A673 (cell line): ENCODE results near the gene NECAB2. TPM values are rescaled to one million over a fixed set of nuclear protein-coding genes. Genes with fewer than 3 reads are reported as not detected.
"Not testable (repeated sequence)": the region's sequence is repeated elsewhere in the genome, so short reads cannot be mapped to it uniquely, and the experiment has no call there.

ENCODE experiments used
- BruUV-seq: library from RNA; stranded (reverse); fragments of 400-500 nt; replicated peaks from 2 replicates; lab custom pipeline; 2021; lab: Mats Ljungman, UMichigan
- CTCF ChIA-PET: fragments of 300-600 bp; sonication (Branson Sonifier 250); formaldehyde crosslinking; loops from one replicate; lab custom pipeline; 2022; ENCODE audit warnings: antibody characterized with exemption; lab: Charles Lee
- POLR2A ChIA-PET: fragments of 300-600 bp; sonication (Branson Sonifier 250); formaldehyde crosslinking; loops from one replicate; lab custom pipeline; 2022; ENCODE audit warnings: antibody characterized with exemption; ENCODE audit not compliant: low non-redundant PET; lab: Charles Lee
- DNase-seq: peaks from one replicate; pipeline ENCODE4 v3.0.0-alpha.2; 2015; ENCODE audit warnings: low spot score
- H3K27ac ChIP-seq: fragments of 200-600 bp; sonication (generic); 2 replicates; pipeline ENCODE4 v1.5.1; 2016; ENCODE audit warnings: mixed run types, low read depth, mild to moderate bottlenecking, mixed read lengths, antibody characterized with exemption, low read length; ENCODE audit not compliant: poor library complexity, severe bottlenecking
- H3K27me3 ChIP-seq: fragments of 200-600 bp; sonication (generic); replicated peaks from 2 replicates; pipeline ENCODE4 v1.6.1; 2017; ENCODE audit warnings: mixed run types, low read depth, mild to moderate bottlenecking, mixed read lengths, antibody characterized with exemption, low read length; ENCODE audit not compliant: insufficient read depth, poor library complexity
- H3K36me3 ChIP-seq: fragments of 200-600 bp; sonication (generic); 2 replicates; pipeline ENCODE4 v1.6.1; 2016; ENCODE audit warnings: mixed run types, mild to moderate bottlenecking, mixed read lengths, antibody characterized with exemption, low read length; ENCODE audit not compliant: insufficient read depth, poor library complexity, severe bottlenecking
- H3K4me1 ChIP-seq: fragments of 200-600 bp; sonication (generic); 2 replicates; pipeline ENCODE4 v1.6.1; 2017; ENCODE audit warnings: mixed run types, mild to moderate bottlenecking, mixed read lengths, antibody characterized with exemption, low read length; ENCODE audit not compliant: insufficient read depth, poor library complexity, severe bottlenecking
- H3K4me3 ChIP-seq: fragments of 200-600 bp; sonication (generic); 2 replicates; pipeline ENCODE4 v1.5.1; 2016; ENCODE audit warnings: low read depth, mixed run types, mild to moderate bottlenecking, mixed read lengths, low read length; ENCODE audit not compliant: poor library complexity, severe bottlenecking
- H3K9me3 ChIP-seq: fragments of 200-600 bp; sonication (generic); 2 replicates; pipeline ENCODE4 v1.6.1; 2016; ENCODE audit warnings: mixed run types, low read depth, mild to moderate bottlenecking, mixed read lengths, antibody characterized with exemption, low read length; ENCODE audit not compliant: poor library complexity, severe bottlenecking
- EZH2 ChIP-seq: fragments of 200-600 bp; sonication (generic); IDR thresholded peaks from 2 replicates; pipeline ENCODE4 v1.6.1; 2017; ENCODE audit warnings: borderline replicate concordance, low read depth, mild to moderate bottlenecking, mixed read lengths, antibody characterized with exemption, low read length; ENCODE audit not compliant: poor library complexity, severe bottlenecking
- intact Hi-C: fragments of 100-400 bp; cut with micrococcal nuclease; formaldehyde crosslinking; loops from one replicate; pipeline ENCODE4 v1.10.0; 2022; ENCODE audit not compliant: unreplicated experiment
- total RNA-seq: library from RNA; stranded (reverse); gene quantifications from 2 replicates; pipeline ENCODE4 v1.2.3, GENCODE V29; 2021
- TF ChIP-seq, protein P1 (sequence below): fragments of 300-800, 200-600 bp; sonication (generic); conservative IDR thresholded peaks from 2 replicates; pipeline ENCODE4 v1.5.1; 2017; ENCODE audit warnings: low read depth, mild to moderate bottlenecking, antibody characterized with exemption, low read length, moderate library complexity, mixed read lengths

NECAB2 gene
- total RNA-seq, 1 experiment from 2014 or later: 0.80 TPM

DNA sequence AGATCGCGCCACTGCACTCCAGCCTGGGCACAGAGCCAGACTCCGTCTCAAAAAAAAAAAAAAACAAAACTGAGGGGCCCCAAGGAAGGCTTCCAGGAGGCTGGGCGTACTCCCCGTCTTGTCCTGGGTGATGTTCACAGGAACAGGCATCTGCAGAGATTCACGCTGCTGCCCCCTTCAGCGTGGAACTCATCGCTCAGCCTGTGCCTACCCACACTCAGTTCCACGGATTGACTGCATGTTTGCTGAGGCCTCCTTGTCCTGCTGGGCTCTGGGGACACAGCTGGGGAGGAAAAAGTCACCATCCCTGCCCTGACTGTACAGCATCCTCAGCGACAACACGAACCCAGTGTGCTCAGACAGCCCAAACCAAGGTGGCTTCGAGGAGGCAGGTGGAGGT lies 27.9 kb upstream of the NECAB2 start:
- BruUV-seq: no TSS peak
- Histone ChIP-seq H3K9me3 (no peaks in the 10 kb centered on the region), H3K27ac (no peak overlapping the region), H3K27me3 (no peaks in the 10 kb centered on the region), H3K4me1 (no peaks in the 10 kb centered on the region), H3K4me3 (no peak overlapping the region), H3K36me3 (no peaks in the 10 kb centered on the region)
- TF ChIP-seq, protein P1, sequence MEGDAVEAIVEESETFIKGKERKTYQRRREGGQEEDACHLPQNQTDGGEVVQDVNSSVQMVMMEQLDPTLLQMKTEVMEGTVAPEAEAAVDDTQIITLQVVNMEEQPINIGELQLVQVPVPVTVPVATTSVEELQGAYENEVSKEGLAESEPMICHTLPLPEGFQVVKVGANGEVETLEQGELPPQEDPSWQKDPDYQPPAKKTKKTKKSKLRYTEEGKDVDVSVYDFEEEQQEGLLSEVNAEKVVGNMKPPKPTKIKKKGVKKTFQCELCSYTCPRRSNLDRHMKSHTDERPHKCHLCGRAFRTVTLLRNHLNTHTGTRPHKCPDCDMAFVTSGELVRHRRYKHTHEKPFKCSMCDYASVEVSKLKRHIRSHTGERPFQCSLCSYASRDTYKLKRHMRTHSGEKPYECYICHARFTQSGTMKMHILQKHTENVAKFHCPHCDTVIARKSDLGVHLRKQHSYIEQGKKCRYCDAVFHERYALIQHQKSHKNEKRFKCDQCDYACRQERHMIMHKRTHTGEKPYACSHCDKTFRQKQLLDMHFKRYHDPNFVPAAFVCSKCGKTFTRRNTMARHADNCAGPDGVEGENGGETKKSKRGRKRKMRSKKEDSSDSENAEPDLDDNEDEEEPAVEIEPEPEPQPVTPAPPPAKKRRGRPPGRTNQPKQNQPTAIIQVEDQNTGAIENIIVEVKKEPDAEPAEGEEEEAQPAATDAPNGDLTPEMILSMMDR: no peak
- TF ChIP-seq EZH2: no peak
- DNase-seq: no peak
- POLR2A ChIA-PET: no interaction called here
- CTCF ChIA-PET: no interaction called here
- intact Hi-C loops: no loop called here

DNA sequence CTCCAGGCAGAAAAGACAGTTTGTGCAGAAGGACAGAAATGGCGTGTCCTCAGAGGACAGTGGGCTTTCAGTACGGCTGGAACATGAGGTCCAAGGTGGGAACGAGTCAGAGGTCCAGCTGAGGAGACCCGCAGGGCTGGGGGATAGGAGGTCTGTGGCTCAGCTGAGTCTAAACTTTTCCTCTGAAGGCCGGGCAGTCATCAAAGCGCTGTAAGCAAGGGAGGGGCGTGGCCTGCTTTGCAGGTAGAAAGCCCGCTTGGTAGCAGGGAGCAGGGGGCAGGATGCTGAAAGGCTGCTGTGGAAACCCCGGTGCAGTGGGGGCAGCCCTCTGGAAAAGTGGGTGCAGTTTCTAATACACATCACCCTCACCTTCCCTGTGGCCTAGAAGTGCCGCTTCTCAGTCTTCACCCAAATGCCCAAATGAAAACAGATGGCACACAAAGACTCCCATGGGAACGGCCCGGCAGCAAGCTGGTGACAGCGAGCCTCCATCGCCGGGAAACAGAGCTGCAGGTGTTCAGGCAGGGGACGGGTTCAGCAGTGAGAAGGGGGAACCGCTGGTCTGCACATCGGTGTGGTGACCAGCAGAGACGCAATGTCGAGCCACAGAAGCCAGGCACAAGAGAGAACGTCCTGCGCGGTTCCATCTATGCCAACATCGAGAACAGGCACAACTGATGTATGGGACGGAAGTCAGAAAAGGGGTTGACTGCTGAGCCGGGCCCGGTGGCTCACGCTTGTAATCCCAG lies 27.2 kb upstream of the NECAB2 start:
- H3K27ac ChIP-seq: no peak overlapping the region
- no peaks in the 10 kb centered on the region for H3K9me3 ChIP-seq
- BruUV-seq: no TSS peak
- no peak for DNase-seq
- intact Hi-C loops: no loop called here
- no peaks in the 10 kb centered on the region for H3K36me3 ChIP-seq
- CTCF ChIA-PET: no interaction called here
- POLR2A ChIA-PET: no interaction called here
- H3K4me3 ChIP-seq: no peak overlapping the region
- no peaks in the 10 kb centered on the region for H3K27me3 ChIP-seq
- no peaks in the 10 kb centered on the region for H3K4me1 ChIP-seq
- TF ChIP-seq EZH2: no peak
- TF ChIP-seq, protein P1: no peak

DNA sequence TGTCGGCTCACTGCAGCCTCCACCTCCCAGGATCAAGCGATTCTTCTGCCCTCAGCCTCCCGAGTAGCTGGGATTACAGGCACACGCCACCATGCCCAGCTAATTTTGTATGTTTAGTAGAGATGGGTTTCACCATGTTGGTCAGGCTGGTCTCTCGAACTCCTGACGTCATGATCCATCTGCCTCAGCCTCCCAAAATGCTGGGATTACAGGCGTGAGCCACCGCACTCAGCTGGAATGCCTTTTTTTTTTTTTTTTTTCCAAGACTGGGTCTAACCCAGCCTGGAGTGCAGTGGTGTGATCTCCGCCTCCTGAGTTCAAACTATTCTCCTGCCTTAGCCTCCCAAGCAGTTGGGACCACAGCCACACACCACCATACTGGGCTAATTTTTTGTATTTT lies 26.5 kb upstream of the NECAB2 start:
- H3K36me3 ChIP-seq, H3K4me3 ChIP-seq, BruUV-seq, H3K9me3 ChIP-seq, POLR2A ChIA-PET, intact Hi-C loops, H3K27me3 ChIP-seq, H3K4me1 ChIP-seq, CTCF ChIA-PET, H3K27ac ChIP-seq, DNase-seq: not testable (repeated sequence)

DNA sequence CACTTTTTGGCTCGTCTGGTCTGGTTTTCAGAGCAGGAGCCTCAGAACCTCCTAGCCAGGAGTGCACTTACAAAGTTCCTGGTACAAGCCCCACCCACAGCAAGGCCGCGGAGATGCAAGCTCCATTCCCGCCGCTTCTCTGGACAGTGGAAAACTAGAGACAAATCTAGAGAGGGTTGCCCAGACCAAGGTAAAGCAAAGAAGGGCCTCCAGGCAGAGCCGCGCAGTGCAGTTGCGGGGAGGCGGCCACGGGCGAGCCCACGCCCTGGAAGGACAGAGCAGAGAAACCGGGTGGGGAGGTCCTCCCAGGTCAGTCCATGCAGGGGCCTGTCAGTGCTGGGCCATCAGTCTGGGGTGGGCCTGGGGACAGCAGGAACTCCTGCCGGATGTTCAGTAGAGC lies 26.0 kb upstream of the NECAB2 start:
- Histone ChIP-seq H3K9me3 (no peaks in the 10 kb centered on the region), H3K4me1 (no peaks in the 10 kb centered on the region), H3K27ac (no peak overlapping the region), H3K36me3 (no peaks in the 10 kb centered on the region), H3K4me3 (no peak overlapping the region), H3K27me3 (no peaks in the 10 kb centered on the region)
- no TSS peak for BruUV-seq
- ChIA-PET POLR2A (no interaction called here), CTCF (no interaction called here)
- no peak for TF ChIP-seq EZH2
- TF ChIP-seq, protein P1: no peak
- DNase-seq: no peak
- intact Hi-C loops: no loop called here
